Cardiac muscle cell (in vitro differentiated cells and primary cell): Measurements from ENCODE around the gene NCOA4. TPM values are rescaled to one million over a fixed set of nuclear protein-coding genes. Genes with fewer than 3 reads are reported as not detected.

Experiments used
- DNase-seq, 2 donors: peaks; one replicate each; pipeline versions ENCODE4 v3.0.0 to v3.0.0-alpha.2; 2010 to 2017; ENCODE audit warnings: low read depth in 1 of 2, low spot score in 1 of 2
- H3K27ac ChIP-seq: fragments of 200-600 bp; sonication (generic); 2 replicates; pipeline ENCODE4 v1.5.1; 2016
- H3K27me3 ChIP-seq: fragments of 200-600 bp; sonication (generic); 2 replicates; pipeline ENCODE4 v1.6.0; 2016; ENCODE audit warnings: control low read depth
- H3K36me3 ChIP-seq: fragments of 200-600 bp; sonication (generic); 2 replicates; pipeline ENCODE4 v1.5.1; 2016; ENCODE audit warnings: control low read depth
- H3K4me1 ChIP-seq: fragments of 200-600 bp; sonication (generic); 2 replicates; pipeline ENCODE4 v1.8.1; 2017; ENCODE audit warnings: low read depth, mild to moderate bottlenecking, mixed run types
- H3K4me3 ChIP-seq: fragments of 200-600 bp; sonication (generic); 2 replicates; pipeline ENCODE4 v1.5.1; 2016; ENCODE audit warnings: mild to moderate bottlenecking
- H3K9me3 ChIP-seq: fragments of 200-600 bp; sonication (generic); 2 replicates; pipeline ENCODE4 v1.5.1; 2017; ENCODE audit warnings: low read depth, mild to moderate bottlenecking, control low read depth
- CTCF ChIP-seq: IDR thresholded peaks from 2 replicates; pipeline ENCODE4 v1.5.1; 2012; ENCODE audit warnings: low read depth, mild to moderate bottlenecking, low read length
- polyA plus RNA-seq: library from polyadenylated mRNA; unstranded; fragments of >200 nt; fragmentation: Nextera tagmentation; extraction: Ambion mirVana; gene quantifications from 2 replicates; pipeline ENCODE4 v1.2.1, GENCODE V29; 2016
- total RNA-seq: library from RNA; depleted of rRNA; stranded (reverse); fragments of >200 nt; gene quantifications from 2 replicates; pipeline ENCODE4 v1.2.3, GENCODE V29; 2016

NCOA4 gene
- total and polyA plus RNA-seq, 2 experiments from 2014 or later: 149 to 292 TPM

- Histone ChIP-seq H3K27ac (no peak overlapping the region), H3K36me3 (no peaks in the 10 kb centered on the region), H3K4me3 (no peak overlapping the region), H3K9me3 (no peaks in the 10 kb centered on the region), H3K4me1 (no peaks in the 10 kb centered on the region), H3K27me3 (no peaks in the 10 kb centered on the region)
- DNase-seq: no peak
- TF ChIP-seq CTCF: no peak
These were observed 17.7 kb upstream of the NCOA4 start for GRCh38 chr10:46048152-46048551.

GRCh38 chr10:46046261-46046660 lies 15.8 kb upstream of the NCOA4 start, which contains the start of gene MSMB:
TSS of gene MSMB (minus strand) at chr10:46046269. CDS start at chr10:46046237, 32 bp downstream.
- no peak for TF ChIP-seq CTCF
- Histone ChIP-seq H3K36me3 (no peaks in the 10 kb centered on the region), H3K9me3 (no peaks in the 10 kb centered on the region), H3K4me1 (no peaks in the 10 kb centered on the region), H3K27me3 (peaks cover 5% of the 10 kb centered on the region), H3K27ac (no peak within 1 kb of the TSS), H3K4me3 (no peak within 1 kb of the TSS)
- DNase-seq: no peak

GRCh38 chr10:46042527-46042926 lies 12.1 kb upstream of the NCOA4 start:
- no peak for DNase-seq
- no peak overlapping the region for H3K4me3 ChIP-seq
- no peaks in the 10 kb centered on the region for H3K36me3 ChIP-seq
- H3K27ac ChIP-seq: no peak overlapping the region
- no peak for TF ChIP-seq CTCF
- no peaks in the 10 kb centered on the region for H3K9me3 ChIP-seq
- H3K4me1 ChIP-seq: no peaks in the 10 kb centered on the region
- peaks cover 5% of the 10 kb centered on the region for H3K27me3 ChIP-seq

GRCh38 chr10:46040004-46040403 lies 9.6 kb upstream of the NCOA4 start:
- Histone ChIP-seq H3K27ac (no peak overlapping the region), H3K4me1 (no peaks in the 10 kb centered on the region), H3K4me3 (no peak overlapping the region), H3K9me3 (no peaks in the 10 kb centered on the region), H3K27me3 (peaks cover 5% of the 10 kb centered on the region), H3K36me3 (no peaks in the 10 kb centered on the region)
- no peak for TF ChIP-seq CTCF
- no peak for DNase-seq

- TF ChIP-seq CTCF: no peak
- H3K9me3 ChIP-seq: no peaks in the 10 kb centered on the region
- H3K4me1 ChIP-seq: peaks cover 5% of the 10 kb centered on the region
- H3K4me3 ChIP-seq: no peak overlapping the region
- no peak for DNase-seq
- no peak overlapping the region for H3K27ac ChIP-seq
- H3K27me3 ChIP-seq: peaks cover 2% of the 10 kb centered on the region
- no peaks in the 10 kb centered on the region for H3K36me3 ChIP-seq
These were observed 6.8 kb upstream of the NCOA4 start for GRCh38 chr10:46037107-46037825.
